Right lobe of liver (tissue), 4 donors: ENCODE data around the gene WFIKKN1.

Experiments
- CTCF ChIP-seq, 4 donors: fragments of 200-600 bp in 3 of 4; fragments of 450-650 bp in 1 of 4; IDR thresholded peaks; one replicate each; pipeline versions ENCODE4 v1.5.1 to v1.8.0; 2016 to 2022; ENCODE audit warnings: antibody characterized with exemption in 4 of 4, mild to moderate bottlenecking in 2 of 4
- POLR2A ChIP-seq: fragments of 450-650 bp; IDR thresholded peaks from one replicate; pipeline ENCODE4 v1.6.1; 2017; ENCODE audit warnings: antibody characterized with exemption, mild to moderate bottlenecking
- donor health status: DM: no; HTN: no; CAD: no.
- donor health status: DM: no; HTN: no; CAD: no.
- donor health status: DM: no; HTN: yes; CAD: no.

DNA sequence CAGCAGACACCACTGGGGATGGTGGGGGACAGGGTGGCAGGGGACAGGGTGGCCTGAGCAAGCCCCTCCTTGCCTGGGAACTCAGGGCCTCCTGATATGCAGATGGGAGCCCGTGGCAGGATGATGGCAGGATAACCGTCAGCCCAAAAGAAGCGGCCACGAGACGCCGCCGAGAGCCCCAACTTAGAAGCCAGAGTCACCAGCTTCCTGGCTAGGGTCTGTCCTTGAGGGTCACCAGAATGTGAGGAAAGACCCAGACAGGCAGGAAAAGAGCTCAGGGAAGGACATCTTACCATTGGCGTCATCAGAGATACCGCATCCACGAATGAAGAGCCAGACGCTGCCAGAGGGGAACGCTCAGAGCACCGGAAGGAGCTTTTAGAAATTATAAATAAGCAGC is 21.5 kb upstream of the WFIKKN1 start:
- TF ChIP-seq CTCF (IDR thresholded peaks at IDR 0.05) (no peak), POLR2A (no peak)
